ENCODE results near the gene SPINDOC. TPM values are rescaled to one million over a fixed set of nuclear protein-coding genes. Genes with fewer than 3 reads are reported as not detected.

Gene SPINDOC
- polyA plus RNA-seq, 1 of the 3 experiments (the other 2 are of a cell fraction) = 45.0 TPM

DNA sequence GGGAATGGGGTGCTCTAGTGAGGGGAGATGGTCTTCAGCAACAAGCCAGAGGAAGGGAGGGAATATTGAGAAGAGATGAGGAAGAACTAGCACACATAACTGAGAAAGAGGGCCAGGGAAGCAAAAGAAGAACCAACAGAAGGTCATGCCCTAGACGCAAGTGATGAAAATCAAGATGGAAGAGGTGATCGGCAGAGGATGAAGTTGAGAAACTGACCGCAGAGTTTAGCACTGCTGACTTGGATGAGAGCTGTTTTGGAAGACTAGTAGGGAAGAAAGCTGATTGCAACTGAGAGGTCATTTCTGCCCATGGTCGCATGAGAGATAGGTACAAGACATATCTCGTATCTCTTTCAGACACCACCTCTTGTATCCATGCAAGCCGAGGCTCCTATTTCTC lies 2.9 kb downstream of the SPINDOC start:
- H3K27me3 ChIP-seq (ENCODE audit: insufficient read depth) = no peaks in the 10 kb centered on the region
- WGBS (ENCODE audit: low lambda C conversion rate) = 96% methylated on average over 6 of the region's 6 CpGs

DNA sequence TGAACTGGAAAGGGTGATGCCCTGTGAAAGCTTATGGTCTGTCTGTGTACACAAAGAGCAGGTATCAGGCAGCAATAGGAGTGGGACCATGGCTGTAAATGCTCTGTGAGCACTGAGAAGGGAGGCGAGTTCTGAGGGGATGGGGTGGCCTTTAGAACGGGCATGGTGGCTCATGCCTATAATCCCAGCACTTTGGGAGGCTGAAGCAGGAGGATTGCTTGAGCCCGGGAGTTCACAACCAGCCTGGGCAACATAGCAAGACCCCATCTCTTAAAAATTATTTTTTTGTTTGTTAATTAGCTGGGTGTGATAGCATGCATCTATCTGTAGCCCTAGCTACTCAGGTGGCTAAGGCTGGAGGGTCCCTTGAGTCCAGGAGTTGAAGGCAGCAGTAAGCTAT lies 3.5 kb downstream of the SPINDOC start:
- Histone ChIP-seq H3K4me1 (ENCODE audit: control insufficient read depth in 1 of 2, insufficient read depth in 2 of 2, low read depth in 1 of 2, low read length in 1 of 2) (peaks cover 9 to 15% of the 10 kb centered on the region in 2 experiments; a peak in 3 of 4 replicates), H3K4me3 (ENCODE audit: low read depth in 2 of 2, low read length in 1 of 2) (no peak overlapping the region), H3K27me3 (ENCODE audit: insufficient read depth) (no peaks in the 10 kb centered on the region), H3K9me3 (no peaks in the 10 kb centered on the region), H3K9ac (no peak overlapping the region), H4K20me1 (ENCODE audit: insufficient read depth) (peaks cover 38% of the 10 kb centered on the region), H3K27ac (ENCODE audit: low read depth in 2 of 2, low read length in 1 of 2) (no peak overlapping the region), H3K9me2 (no peaks in the 10 kb centered on the region), H3F3A (replicated peaks; ENCODE audit: insufficient read depth) (peaks cover 4% of the 10 kb centered on the region), H3K4me2 (no peak overlapping the region), H3K79me2 (ENCODE audit: insufficient read depth) (peaks cover 53% of the 10 kb centered on the region), H2AFZ (ENCODE audit: low read depth) (no peak overlapping the region), H3K36me3 (replicated peaks in 1 of 2; ENCODE audit: control insufficient read depth in 1 of 2, insufficient read depth in 2 of 2, low read length in 1 of 2) (peaks cover 31 to 37% of the 10 kb centered on the region in 2 experiments)
- ChIA-PET CTCF (interaction anchor here (0.8 to 1.3 kb wide), 5 partner anchors 13 to 90 kb away, joined by 3 to 4 read pairs (median 3); no protein-coding TSS in a partner anchor), POLR2A (interaction anchor here (0.9 to 1.4 kb wide), 2 partner anchors 9 to 49 kb away, joined by 3 to 4 read pairs; no protein-coding TSS in a partner anchor)
- TF ChIP-seq TAF1 (IDR thresholded peaks at IDR 0.05; ENCODE audit: borderline replicate concordance, low read depth, low read length) = no peak
- TF ChIP-seq, protein P1, sequence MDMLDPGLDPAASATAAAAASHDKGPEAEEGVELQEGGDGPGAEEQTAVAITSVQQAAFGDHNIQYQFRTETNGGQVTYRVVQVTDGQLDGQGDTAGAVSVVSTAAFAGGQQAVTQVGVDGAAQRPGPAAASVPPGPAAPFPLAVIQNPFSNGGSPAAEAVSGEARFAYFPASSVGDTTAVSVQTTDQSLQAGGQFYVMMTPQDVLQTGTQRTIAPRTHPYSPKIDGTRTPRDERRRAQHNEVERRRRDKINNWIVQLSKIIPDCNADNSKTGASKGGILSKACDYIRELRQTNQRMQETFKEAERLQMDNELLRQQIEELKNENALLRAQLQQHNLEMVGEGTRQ (IDR thresholded peaks at IDR 0.05; ENCODE audit: borderline replicate concordance, low read depth, low read length) = no peak
- no peak for TF ChIP-seq POLR2AphosphoS5 (IDR thresholded peaks at IDR 0.05; ENCODE audit: low read depth, low read length)
- no peak for TF ChIP-seq SMC3 (IDR thresholded peaks at IDR 0.05; ENCODE audit: low read depth, low read length)
- no peak for TF ChIP-seq CHD2 (IDR thresholded peaks at IDR 0.05; ENCODE audit: low read length, partially characterized antibody)
- TF ChIP-seq EP300 (IDR thresholded peaks at IDR 0.05; ENCODE audit: borderline replicate concordance in 1 of 2, low read depth in 1 of 2, low read length in 1 of 2) = no peak
- no peak for TF ChIP-seq TEAD4 (IDR thresholded peaks at IDR 0.05; ENCODE audit: borderline replicate concordance, insufficient read depth)
- TF ChIP-seq FOXJ3 (CRISPR knock-in tag; IDR thresholded peaks at IDR 0.05) = no peak
- no peak for DNase-seq
- 95% methylated on average over 3 of the region's 3 CpGs for WGBS (ENCODE audit: low lambda C conversion rate)

More for the DNA sequence above, 2.9 kb downstream of the SPINDOC start:
- no peaks in the 10 kb centered on the region for H3K9me3 ChIP-seq
- H3K27ac ChIP-seq (ENCODE audit: low read depth in 2 of 2, low read length in 1 of 2) = no peak overlapping the region
- DNase-seq = no peak
- peaks cover 26 to 35% of the 10 kb centered on the region in 2 experiments for H3K36me3 ChIP-seq (replicated peaks in 1 of 2; ENCODE audit: control insufficient read depth in 1 of 2, insufficient read depth in 2 of 2, low read length in 1 of 2)
- no peak overlapping the region for H3K4me2 ChIP-seq
- peaks cover 9 to 15% of the 10 kb centered on the region in 2 experiments; a peak in 3 of 4 replicates for H3K4me1 ChIP-seq (ENCODE audit: control insufficient read depth in 1 of 2, insufficient read depth in 2 of 2, low read depth in 1 of 2, low read length in 1 of 2)
- no peak overlapping the region for H3K4me3 ChIP-seq (ENCODE audit: low read depth in 2 of 2, low read length in 1 of 2)
- POLR2A ChIA-PET = interaction anchor here (1.4 kb wide), 1 partner anchor 9 kb away, joined by 4 read pairs; no protein-coding TSS in a partner anchor
- H2AFZ ChIP-seq (ENCODE audit: low read depth) = no peak overlapping the region
- TF ChIP-seq NRF1 (IDR thresholded peaks at IDR 0.05; ENCODE audit: low read depth, low read length) (no peak), JUND (IDR thresholded peaks at IDR 0.05) (no peak), RAD21 (IDR thresholded peaks at IDR 0.05; ENCODE audit: low read length) (no peak), EP300 (IDR thresholded peaks at IDR 0.05; ENCODE audit: borderline replicate concordance in 1 of 2, low read depth in 1 of 2, low read length in 1 of 2) (no peak), MXI1 (IDR thresholded peaks at IDR 0.05; ENCODE audit: low read depth, low read length) (no peak), YY1 (IDR thresholded peaks at IDR 0.05; ENCODE audit: low read depth) (no peak), ELF1 (IDR thresholded peaks at IDR 0.05) (no peak), SIN3A (IDR thresholded peaks at IDR 0.05; ENCODE audit: borderline replicate concordance, low read depth, low read length) (no peak)
- TF ChIP-seq, protein P2, sequence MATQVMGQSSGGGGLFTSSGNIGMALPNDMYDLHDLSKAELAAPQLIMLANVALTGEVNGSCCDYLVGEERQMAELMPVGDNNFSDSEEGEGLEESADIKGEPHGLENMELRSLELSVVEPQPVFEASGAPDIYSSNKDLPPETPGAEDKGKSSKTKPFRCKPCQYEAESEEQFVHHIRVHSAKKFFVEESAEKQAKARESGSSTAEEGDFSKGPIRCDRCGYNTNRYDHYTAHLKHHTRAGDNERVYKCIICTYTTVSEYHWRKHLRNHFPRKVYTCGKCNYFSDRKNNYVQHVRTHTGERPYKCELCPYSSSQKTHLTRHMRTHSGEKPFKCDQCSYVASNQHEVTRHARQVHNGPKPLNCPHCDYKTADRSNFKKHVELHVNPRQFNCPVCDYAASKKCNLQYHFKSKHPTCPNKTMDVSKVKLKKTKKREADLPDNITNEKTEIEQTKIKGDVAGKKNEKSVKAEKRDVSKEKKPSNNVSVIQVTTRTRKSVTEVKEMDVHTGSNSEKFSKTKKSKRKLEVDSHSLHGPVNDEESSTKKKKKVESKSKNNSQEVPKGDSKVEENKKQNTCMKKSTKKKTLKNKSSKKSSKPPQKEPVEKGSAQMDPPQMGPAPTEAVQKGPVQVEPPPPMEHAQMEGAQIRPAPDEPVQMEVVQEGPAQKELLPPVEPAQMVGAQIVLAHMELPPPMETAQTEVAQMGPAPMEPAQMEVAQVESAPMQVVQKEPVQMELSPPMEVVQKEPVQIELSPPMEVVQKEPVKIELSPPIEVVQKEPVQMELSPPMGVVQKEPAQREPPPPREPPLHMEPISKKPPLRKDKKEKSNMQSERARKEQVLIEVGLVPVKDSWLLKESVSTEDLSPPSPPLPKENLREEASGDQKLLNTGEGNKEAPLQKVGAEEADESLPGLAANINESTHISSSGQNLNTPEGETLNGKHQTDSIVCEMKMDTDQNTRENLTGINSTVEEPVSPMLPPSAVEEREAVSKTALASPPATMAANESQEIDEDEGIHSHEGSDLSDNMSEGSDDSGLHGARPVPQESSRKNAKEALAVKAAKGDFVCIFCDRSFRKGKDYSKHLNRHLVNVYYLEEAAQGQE (IDR thresholded peaks at IDR 0.05; ENCODE audit: low read depth, low read length) = no peak
- TF ChIP-seq, protein P1 (IDR thresholded peaks at IDR 0.05; ENCODE audit: borderline replicate concordance, low read depth, low read length) = no peak
- peaks cover 38% of the 10 kb centered on the region for H4K20me1 ChIP-seq (ENCODE audit: insufficient read depth)
- H3K79me2 ChIP-seq (ENCODE audit: insufficient read depth) = peaks cover 49% of the 10 kb centered on the region
- no peak overlapping the region for H3K9ac ChIP-seq
- peaks cover 6% of the 10 kb centered on the region for H3F3A ChIP-seq (replicated peaks; ENCODE audit: insufficient read depth)
- CTCF ChIA-PET = interaction anchor here (1.3 kb wide), 1 partner anchor 13 kb away, joined by 3 read pairs; no protein-coding TSS in a partner anchor
- no peaks in the 10 kb centered on the region for H3K9me2 ChIP-seq
